BJ (cell line): Measurements from ENCODE around the gene SYCP2L. TPM values are rescaled to one million over a fixed set of nuclear protein-coding genes. Genes with fewer than 3 reads are reported as not detected.
"Not testable (repeated sequence)": the region's sequence is repeated elsewhere in the genome, so short reads cannot be mapped to it uniquely, and the experiment has no call there.

Source experiments
- CTCF ChIA-PET: fragments of 350-600 bp; formaldehyde crosslinking; extraction: SDS; loops from one replicate; lab custom pipeline; 2021; ENCODE audit warnings: antibody characterized with exemption, inconsistent platforms; lab: Yijun Ruan, JAX
- POLR2A ChIA-PET: fragments of 300-600 bp; sonication (Branson Sonifier 250); formaldehyde crosslinking; extraction: SDS; loops from one replicate; lab custom pipeline; 2021; ENCODE audit warnings: antibody characterized with exemption; lab: Charles Lee
- DNase-seq: peaks from one replicate; pipeline ENCODE4 v3.0.0-alpha.2; 2011; ENCODE audit warnings: low read depth
- H3K27me3 ChIP-seq: 2 replicates; pipeline ENCODE4 v1.6.0; 2011; ENCODE audit warnings: low read length; ENCODE audit not compliant: control insufficient read depth, insufficient read depth
- H3K36me3 ChIP-seq: 2 replicates; pipeline ENCODE4 v1.5.1; 2011; ENCODE audit warnings: low read length; ENCODE audit not compliant: control insufficient read depth, insufficient read depth
- H3K4me3 ChIP-seq: 2 replicates; pipeline ENCODE4 v1.5.1; 2011; ENCODE audit warnings: low read depth, mild to moderate bottlenecking, control low read depth, low read length
- polyA plus RNA-seq: library from polyadenylated mRNA; depleted of rRNA; stranded (reverse); fragments of >200 nt; gene quantifications from 2 replicates; pipeline ENCODE4 v1.2.3, GENCODE V29; 2011
- TF ChIP-seq, protein P1 (sequence below): IDR thresholded peaks from 2 replicates; pipeline ENCODE4 v1.5.1; 2011; ENCODE audit warnings: low read depth, mild to moderate bottlenecking, control low read depth, inconsistent platforms, low read length, moderate library complexity; ENCODE audit not compliant: insufficient read depth

The SYCP2L gene
- polyA plus RNA-seq, 1 experiment = 0.04 TPM

DNA sequence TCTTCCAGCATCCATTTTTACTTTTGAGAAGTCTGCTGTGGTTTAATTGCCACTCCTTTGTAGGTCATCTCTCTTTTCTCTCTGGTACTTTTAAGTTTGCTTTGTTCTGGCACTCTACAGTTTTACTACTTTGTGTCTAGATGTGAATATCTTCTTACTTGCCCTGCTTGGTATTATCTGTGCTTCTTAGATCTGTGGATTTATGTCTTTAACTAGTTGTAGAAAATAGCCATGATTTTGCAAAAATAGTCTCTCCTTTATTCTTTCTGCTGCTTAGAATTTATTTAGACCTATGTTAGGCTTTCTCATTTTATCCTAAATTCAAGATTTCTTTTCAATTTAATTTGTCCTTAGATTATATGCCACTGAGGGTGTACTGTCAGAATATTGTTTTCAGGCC lies 43.3 kb upstream of the SYCP2L start:
- peaks cover 1% of the 10 kb centered on the region for H3K27me3 ChIP-seq
- no peak for DNase-seq
- TF ChIP-seq, protein P1, sequence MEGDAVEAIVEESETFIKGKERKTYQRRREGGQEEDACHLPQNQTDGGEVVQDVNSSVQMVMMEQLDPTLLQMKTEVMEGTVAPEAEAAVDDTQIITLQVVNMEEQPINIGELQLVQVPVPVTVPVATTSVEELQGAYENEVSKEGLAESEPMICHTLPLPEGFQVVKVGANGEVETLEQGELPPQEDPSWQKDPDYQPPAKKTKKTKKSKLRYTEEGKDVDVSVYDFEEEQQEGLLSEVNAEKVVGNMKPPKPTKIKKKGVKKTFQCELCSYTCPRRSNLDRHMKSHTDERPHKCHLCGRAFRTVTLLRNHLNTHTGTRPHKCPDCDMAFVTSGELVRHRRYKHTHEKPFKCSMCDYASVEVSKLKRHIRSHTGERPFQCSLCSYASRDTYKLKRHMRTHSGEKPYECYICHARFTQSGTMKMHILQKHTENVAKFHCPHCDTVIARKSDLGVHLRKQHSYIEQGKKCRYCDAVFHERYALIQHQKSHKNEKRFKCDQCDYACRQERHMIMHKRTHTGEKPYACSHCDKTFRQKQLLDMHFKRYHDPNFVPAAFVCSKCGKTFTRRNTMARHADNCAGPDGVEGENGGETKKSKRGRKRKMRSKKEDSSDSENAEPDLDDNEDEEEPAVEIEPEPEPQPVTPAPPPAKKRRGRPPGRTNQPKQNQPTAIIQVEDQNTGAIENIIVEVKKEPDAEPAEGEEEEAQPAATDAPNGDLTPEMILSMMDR = no peak
- ChIA-PET CTCF (no interaction called here), POLR2A (no interaction called here)
- H3K4me3 ChIP-seq = no peak overlapping the region
- H3K36me3 ChIP-seq = no peaks in the 10 kb centered on the region

DNA sequence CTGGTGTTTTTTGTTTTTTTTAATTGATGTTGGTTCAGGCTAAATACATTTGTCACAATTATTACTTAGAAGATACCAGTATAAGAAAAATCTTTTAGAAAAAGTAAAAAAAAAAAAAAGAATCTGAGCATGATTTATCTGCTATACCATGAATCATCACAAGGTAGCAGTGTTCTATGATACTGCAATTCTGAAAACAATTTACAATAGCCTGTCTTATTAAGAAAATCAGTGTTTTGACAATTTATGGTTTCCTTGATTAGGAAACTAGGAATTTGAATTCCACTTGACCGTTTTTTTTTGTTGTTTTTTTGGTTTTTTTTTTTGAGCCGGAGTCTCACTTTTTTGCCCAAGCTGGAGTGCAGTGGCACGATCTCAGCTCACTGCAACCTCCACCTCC lies 39.2 kb upstream of the SYCP2L start:
- Histone ChIP-seq H3K27me3 (no peaks in the 10 kb centered on the region), H3K4me3 (no peak overlapping the region), H3K36me3 (no peaks in the 10 kb centered on the region)
- TF ChIP-seq, protein P1 = no peak; the same call in 1 of the 2 replicates
- ChIA-PET CTCF (no interaction called here), POLR2A (no interaction called here)
- DNase-seq = no peak

DNA sequence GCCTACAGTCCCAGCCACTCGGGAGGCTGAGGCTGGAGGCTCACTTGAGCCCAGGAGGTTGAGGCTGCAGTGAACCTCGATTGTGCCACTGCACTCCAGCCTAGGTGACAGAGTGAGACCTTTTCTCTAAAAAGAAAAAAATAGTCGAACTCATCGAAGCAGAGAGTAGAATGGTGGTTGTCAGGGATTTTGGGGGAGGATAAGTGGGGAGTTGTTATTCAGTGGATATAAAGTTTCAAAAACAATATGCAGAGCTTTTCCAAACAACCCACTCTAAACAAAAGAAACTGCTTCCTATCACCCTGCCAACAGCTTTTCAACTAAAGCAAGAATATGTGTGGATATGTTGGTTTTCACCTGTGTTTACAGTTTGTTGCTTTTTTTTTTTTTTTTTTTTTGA lies 37.0 kb upstream of the SYCP2L start:
- H3K4me3 ChIP-seq = no peak overlapping the region
- POLR2A ChIA-PET = no interaction called here
- no peaks in the 10 kb centered on the region for H3K36me3 ChIP-seq
- DNase-seq = no peak
- no peaks in the 10 kb centered on the region for H3K27me3 ChIP-seq
- TF ChIP-seq, protein P1 = no peak
- CTCF ChIA-PET = no interaction called here

DNA sequence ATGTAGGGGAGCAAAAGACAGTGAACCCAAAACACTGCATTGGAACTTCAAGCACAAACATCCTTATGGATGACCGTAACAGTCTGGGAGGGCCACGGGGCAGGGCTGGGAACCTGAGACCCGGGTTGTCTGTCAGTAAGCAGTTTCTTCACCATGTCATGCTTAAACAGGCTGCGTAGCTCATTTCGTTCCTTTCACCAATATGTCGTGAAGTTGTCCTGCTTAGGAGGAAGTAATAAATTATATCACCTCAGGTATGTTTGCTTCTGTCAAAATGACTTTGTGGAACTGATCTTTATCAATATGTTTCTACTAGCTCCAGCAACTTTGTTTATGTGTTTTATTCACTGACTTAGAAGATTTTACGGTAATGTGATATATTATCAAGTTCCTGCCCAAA lies 36.1 kb upstream of the SYCP2L start:
- no peak overlapping the region for H3K4me3 ChIP-seq
- CTCF ChIA-PET = no interaction called here
- TF ChIP-seq, protein P1 = no peak
- POLR2A ChIA-PET = no interaction called here
- no peak for DNase-seq
- H3K27me3 ChIP-seq = no peaks in the 10 kb centered on the region
- H3K36me3 ChIP-seq = no peaks in the 10 kb centered on the region

DNA sequence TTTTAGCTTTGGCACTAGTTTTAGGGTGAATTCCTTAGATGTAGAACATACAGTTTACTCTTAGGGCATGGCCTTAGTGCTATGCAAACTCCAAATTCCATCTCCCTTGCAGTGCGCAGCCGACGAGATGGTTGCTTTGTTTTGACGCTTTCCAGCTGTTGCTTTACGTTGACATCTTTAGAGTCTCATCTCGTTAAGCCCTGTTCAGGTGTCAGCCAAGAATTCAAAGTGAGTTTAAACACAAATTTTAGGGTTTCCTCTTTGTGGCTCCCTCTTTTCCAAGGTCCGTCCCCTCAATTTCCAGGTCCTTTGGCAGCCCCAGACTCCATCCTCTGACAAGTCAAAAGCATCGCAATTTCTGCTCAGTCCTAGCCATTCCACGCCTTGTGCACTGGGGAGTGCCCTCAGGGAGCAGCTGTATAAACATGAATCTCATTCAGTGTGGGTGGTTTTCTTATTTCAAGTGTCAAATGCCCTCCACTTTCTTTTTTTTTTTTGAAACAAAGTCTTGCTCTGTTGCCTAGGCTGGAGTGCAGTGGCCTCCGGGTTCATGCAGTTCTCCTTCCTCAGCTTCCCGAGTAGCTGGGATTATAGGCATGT lies 34.4 kb upstream of the SYCP2L start:
- H3K27me3 ChIP-seq = no peaks in the 10 kb centered on the region
- TF ChIP-seq, protein P1 = no peak
- no peaks in the 10 kb centered on the region for H3K36me3 ChIP-seq
- no peak overlapping the region for H3K4me3 ChIP-seq
- ChIA-PET POLR2A (no interaction called here), CTCF (interaction anchor here (1.4 kb wide), 1 partner anchor 10 kb away, joined by 4 read pairs; no protein-coding TSS in a partner anchor)
- DNase-seq = no peak

DNA sequence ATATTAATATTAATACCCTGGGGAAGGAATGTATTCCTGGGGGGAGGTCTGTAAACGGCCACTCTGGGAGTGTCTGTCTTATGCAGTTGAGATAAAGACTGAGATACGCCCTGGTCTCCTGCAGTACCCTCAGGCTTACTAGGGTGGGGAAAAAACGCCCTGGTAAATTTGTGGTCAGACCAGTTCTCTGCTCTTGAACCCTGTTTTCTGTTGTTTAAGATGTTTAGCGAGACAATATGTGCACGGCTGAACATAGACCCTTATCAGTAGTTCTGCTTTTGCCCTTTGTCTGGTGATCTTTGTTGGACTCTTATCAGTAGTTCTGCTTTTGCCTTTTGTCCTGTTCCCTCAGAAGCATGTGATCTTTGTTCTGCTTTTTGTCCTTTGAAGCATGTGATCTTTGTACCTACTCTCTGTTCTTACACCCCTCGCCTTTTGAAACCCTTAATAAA lies 33.0 kb upstream of the SYCP2L start:
- H3K4me3 ChIP-seq, H3K36me3 ChIP-seq, H3K27me3 ChIP-seq, POLR2A ChIA-PET, DNase-seq: not testable (repeated sequence)
- CTCF ChIA-PET = interaction anchor here (0.7 kb wide), 1 partner anchor 21 kb away, joined by 3 read pairs; no protein-coding TSS in a partner anchor
